GM21515 (cell line): ENCODE measurements around the gene HDAC10.

Source experiments
- ATAC-seq: cut with Tn5 transposase; IDR thresholded peaks from one replicate; pipeline ENCODE4 v1.9.1; 2021; ENCODE audit not compliant: unreplicated experiment

Gene HDAC10

DNA sequence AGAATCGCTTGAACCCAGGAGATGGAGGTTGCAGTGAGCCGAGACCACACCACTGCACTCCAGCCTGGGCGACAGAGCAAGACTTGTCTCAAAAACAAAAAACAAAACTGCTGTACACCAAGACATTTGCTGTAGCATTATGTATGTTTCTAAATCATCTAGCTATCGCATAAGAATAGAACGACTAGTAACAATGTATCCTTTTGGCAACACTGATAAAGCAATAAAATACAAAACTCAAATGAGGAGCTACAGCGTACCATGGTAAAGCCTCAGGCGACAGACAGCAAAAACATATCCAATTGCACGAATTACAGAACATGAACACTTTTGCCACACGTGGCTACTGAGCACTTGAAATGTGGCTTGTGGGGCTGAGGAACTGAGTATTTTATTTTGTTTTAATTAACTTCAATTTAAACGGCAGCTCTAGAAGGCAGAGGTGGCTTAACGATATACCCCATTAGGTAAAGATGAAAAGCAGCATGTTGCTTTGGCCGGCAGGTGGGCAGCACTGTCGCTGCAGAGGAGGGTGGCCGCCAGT lies 8.6 kb downstream of the HDAC10 start:
- no peak for ATAC-seq

DNA sequence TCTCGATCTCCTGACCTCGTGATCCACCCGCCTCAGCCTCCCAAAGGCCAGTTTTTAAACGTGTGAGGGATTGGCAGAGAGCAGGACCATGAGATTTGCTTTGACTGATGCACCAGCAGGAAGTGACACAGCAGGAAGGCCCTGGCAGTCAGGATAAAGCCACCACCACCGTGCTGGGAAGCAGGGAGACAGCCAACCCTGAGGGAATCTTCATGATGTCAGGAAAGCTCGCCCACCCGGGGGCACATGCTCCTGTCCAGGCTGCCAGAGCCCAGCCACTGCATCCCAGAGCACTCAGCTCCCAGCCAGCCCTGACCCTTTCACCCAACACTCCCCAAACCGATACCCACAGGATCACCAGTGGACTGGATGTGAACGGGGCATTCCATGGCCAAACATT lies 12.3 kb downstream of the HDAC10 start:
- ATAC-seq = no peak

DNA sequence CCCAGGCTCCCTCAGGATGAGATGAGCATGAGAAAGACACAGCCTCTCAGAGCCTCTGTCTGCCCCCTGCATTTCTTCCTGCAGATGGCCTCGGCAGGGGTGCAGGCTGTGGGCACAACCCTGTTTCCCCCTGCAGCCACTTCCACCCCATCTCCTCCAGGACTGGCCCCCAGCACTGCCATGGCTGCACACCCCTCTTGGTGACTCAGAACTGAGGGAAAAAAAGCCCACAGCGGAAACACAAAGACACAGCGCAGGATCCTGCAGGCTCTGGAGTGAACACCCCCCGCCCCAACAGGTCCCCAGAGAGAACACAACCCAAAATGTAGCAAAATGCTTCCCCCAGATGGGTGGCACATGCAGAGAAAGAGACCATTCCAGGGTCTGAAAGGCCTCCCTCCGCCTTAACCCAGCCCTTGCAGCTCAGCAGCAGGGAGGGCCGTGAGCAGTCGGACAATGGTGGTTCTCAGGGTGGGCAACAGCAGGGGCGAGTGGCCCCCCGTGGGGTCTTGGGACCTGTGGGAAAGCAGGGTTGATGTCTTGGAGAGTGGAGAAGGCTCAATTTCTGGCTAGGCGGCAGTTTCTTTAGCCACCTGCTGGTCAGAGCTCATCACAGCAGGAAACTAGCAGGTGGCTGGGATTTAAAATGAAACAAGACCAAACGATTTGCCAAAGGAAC lies 14.2 kb downstream of the HDAC10 start:
- no peak for ATAC-seq

DNA sequence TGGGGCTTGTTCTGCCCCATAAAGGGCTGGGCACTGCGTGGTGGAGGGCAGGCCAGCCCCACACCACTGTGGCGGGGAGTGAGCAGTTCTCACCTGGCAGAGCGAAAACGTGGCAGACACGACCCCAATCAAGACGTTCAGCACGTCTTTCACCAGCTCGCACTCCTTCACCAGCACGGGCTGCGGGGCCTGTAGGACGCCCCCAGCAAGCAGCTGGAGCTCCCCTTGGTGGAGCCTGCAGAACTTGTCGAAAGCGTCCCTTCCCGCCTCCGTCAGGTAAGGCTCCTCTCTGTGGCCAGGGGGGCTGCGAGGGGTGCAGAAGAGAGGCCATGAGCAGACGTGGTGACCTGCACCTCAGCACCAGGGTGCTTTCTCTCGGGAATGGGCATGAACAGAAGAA lies 17.8 kb downstream of the HDAC10 start:
- no peak for ATAC-seq

DNA sequence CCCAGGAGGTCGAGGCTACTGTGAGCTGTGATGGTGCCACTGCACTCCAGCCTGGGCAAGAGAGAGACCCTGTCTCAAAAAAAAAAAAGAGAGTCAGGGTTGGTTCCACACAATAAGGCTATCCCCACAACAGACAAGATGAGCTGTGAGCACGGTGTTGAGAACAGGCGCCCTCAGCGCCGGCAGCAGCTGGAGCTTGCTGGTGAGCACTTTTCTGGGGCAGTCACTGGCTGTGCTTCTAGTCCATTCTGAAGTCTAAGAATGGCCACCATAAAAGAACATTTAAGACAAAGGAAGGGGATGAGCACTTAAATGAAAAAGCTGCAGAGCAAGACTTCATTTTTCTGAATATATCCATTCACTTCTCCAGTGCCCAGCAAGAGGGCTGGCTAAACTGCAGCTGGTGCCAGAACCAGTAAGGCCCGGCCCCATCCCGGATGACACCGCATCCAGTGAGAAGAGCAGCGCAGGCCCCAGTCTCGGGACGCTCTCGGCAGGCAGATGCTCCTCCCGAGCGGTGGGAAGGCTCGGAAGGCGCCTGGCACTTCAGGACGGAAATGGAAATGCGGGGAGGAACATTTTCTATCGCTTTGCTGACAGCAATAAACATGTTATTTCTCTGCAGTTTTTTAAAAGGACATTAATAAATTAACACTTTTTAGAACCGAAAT lies 18.4 kb downstream of the HDAC10 start:
- no peak for ATAC-seq

DNA sequence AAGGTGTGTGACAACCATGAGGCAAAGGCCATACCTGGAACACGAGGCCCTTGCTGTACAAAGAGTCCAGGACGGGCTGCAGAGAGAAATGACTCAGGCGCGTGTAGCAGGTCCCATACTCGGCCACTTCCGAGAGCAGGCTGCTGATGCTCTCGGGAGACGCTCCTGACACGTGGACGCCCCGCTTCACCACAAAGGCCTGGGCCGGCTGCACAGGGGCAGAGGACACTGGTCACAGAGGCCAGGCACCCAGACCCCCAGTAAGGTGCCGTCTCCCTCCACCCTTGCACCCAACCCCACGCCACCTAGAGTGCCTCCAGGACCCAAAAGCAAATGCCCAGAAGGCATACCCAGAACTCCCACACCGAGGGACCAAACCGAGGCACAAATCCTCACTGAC lies 21.7 kb downstream of the HDAC10 start:
- no peak for ATAC-seq

DNA sequence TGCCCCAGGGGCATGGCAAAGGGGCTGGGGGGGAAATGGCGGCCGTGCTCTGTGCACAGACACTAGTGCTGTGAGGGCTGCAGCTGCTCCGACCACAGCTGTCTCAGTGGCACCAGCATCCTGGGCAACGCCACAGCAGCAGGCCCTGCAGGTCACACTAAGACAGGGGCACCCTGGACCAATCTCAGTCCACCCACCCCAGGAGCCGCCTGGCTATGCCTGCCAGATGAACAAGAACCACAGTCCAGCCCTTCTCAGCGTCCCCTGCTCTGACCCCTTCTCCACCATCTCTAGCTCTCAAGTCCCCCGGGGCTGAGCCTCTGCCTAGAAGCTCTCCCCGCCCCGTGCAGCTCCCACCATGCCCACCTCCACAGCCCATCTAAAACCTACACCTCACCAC lies 22.7 kb downstream of the HDAC10 start:
- no peak for ATAC-seq

DNA sequence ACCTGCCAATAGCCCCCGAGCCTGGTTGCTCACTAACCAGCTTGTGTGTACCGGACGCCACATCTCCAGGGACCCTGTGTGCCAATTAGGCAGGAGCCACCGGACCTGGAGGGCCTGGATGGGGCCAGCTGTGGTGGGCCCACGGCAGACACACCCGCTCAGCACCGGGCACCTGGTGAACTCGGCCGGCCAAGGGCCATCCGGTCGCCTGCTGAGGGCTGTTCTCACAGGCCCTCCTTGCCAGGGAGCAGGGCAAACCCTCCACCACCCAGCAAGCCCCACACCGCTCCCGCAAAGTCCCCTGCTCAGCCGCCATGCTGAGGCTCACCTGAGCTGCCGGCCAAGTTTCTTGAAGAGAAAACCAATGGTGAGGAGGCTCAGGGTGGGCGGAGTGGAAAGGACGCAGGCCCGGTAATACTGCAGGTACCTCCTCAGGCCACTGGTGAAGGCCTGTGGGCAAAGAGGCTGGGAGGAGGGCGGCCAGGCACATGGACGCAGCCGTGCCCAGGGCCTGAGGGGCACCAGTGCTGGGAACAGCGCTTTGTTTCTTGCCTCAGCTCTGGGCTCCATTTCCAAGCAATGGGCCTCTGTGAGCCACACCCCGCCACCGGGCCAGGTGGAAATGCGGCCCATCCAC lies 23.4 kb downstream of the HDAC10 start:
- ATAC-seq = no peak

DNA sequence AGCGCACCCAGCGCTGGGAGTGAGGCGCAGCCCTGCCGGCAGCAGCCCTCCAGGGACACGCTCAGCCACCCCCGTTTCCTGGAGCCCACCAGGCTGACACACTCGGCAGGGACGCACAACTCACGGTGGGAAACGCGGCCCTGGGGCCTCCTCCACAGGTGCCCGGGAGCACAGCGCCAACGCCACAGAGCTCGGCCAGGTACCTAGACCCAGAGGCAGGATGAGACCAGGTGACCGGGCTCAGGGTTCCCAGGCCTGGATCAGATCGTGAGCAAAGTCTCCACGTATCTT lies 24.2 kb downstream of the HDAC10 start:
- no peak for ATAC-seq

DNA sequence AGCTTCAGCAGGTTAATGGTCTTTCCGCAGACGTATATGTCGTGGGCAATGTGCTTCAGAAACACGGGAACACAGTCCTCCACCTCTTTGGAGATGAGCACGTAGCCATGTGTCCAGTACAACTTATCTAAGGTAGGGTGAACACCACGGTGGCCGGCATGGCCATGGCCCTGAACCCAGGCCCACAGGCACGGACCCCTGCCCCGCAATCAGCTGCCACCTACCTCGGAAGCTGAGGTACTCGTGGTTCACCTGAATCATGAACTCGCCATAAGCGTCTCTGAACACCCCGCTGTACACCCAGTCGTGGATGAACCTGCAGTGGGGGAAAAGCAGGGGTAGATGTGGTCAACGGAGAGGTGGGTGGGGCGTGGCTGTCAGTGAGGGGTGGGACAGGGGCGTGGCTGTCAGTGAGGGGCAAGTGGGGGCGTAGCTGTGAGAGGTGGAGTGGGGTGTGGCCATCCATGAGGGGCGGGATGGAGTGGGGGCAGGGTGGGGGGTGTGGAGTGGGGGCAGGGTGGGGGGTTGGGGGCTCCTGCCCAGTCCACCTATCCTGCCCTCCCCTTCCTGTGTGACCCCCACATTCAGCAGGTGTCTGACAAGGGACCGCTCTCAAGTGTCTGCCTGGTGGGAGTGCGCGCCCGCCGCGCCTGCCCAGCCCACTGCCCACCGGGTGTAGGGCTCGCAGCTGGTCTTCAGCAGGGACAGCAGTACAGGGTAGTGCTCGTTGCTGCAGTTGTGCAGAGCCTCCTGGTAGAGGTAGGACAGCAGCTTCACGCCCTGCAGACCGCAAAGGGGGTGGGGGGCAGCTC lies 24.8 kb downstream of the HDAC10 start:
- ATAC-seq = no peak

DNA sequence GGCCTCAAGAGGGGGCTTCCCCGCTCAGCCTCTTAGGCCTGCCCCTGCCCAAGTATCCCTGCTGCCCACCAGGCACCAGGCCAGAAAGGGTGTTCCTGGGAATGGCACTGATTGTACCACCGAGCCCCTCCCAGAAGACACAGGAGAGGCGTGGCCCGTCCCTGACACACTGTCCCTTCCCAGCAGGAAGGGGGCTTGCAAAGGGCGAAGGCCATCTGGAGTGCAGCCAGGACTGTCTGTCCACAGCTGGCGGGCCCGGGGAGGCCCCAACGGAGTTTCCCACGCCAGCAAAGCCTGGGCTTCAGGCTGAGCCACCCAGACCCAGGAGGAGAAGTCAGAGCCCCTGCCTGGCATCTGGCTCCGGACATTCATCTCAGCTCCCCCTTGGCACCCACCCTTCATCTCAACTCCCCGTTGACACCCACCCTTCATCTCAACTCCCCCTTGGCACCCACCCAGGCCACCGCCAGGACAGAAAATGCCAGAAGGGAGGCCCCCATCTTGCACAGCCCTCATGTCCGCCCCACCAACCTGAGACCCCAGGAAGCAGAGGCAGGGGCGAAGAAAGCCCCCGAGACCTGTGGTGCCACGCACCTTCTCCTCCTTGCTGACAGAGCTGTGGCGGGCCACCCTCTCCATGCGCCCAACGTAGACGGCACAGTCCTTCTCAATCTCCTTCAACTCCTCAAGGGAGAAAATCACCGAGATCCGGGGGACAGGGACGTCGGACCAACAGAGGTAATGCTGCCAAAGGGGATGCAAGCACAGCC lies 25.7 kb downstream of the HDAC10 start:
- ATAC-seq = no peak

DNA sequence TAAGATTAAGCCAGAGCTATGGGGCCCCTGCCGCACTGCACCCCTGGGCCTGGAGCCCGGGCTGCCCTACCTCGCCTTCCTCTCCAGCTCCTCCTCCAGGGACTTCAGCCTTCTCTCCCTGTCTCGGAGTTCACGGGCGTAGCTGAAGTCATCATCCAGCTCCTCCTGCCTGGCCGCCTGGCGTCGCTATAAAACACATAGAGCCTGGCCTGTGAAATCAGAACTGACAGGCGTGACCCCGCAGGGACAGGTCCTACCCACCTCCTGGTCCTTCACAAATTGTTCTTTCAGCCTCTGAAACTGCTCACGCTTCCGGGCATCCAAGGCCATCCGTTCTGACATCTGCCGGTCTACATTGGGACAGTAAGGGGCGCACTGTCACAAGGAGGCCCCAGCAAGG lies 27.0 kb downstream of the HDAC10 start:
- no peak for ATAC-seq

DNA sequence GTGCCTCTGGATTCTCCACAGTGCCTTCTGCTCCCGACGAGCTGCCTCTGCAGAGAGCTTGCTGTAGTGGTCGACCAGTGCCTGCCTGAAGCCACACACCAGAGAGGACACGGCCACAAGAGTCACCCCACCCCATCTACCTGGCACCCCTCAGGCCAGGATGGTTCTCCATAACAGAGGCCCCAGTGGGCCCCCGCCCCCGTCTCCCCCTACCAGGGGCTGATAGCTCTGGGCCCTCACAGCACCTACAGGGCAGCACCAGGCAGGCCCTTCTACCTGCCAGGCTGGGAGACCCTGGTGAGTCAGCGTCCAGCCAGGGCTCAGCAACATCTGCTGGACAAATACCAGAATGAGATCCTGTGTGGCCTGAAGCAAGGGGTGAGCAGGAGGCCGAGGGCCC lies 28.6 kb downstream of the HDAC10 start:
- ATAC-seq = no peak

DNA sequence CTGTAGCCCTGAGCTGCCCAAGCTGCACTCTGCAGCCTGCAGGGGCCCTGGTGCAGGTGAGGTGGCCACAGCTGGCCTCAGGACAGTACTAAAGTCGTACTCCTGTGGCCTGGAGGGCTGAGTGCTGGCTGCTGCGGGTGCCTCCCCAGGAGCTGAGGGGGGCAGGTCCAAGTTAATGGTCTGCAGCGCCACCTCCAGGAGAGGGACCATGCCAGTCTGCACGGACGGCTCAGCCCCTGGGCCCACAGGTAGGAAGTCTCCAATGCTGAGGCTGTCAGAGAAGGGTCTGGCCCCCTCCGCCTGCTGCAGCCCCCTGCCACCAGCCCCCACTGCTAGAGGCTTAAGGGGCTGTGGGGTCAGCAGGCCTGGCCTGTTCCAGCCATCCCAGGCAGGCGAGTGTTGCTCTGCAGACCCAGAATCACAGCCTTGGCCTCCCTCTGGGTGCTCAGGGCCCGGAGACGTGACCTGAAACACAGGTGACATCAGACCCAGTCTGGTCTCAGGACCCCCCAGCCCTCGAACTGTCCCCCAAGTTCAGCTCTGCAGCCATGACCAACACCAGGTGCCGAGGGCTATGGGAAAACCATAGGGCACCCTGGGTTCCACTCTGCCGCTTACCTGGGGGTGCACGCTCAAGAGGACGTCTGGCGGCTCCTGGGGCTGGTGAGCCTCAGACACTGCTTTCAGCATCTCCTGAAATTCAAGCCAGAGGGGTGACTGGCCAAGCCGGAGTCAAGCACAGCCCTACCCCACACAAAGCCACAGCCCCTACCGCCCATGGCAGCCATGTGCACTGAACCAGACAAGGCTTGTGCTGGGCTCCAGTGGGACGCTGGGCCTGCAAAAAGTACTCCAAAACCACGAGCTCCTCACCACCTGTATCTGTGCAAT lies 29.4 kb downstream of the HDAC10 start:
- no peak for ATAC-seq

DNA sequence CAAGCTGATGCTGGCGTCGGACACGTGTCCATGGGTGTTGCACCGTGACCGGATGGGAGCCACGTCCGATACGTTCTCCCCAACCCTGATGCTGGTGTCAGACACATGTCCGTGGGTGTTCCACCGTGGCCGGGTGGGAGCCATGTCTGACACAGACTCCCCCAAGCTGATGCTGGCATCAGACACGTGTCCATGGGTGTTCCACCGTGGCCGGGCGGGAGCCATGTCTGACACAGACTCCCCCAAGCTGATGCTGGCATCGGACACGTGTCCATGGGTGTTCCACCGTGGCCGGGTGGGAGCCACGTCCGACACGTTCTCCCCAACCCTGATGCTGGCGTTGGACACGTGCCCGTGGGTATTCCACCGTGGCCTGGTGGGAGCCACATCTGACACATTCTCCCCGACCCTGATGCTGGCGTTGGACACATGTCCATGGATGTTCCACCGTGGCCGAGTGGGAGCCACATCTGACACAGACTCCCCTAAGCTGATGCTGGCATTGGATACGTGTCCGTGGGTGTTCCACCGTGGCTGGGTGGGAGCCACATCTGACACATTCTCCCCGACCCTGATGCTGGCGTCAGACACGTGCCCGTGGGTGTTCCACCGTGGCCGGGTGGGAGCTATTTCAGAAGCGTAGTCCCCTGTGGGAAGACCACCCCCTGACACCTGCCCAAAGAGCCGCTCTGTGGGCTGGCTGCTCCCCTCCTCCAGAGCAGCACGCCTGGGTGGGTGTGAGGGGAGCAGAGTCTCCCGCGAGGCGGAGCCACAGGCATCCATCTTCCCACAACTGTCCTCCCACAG lies 30.3 kb downstream of the HDAC10 start:
- no peak for ATAC-seq

DNA sequence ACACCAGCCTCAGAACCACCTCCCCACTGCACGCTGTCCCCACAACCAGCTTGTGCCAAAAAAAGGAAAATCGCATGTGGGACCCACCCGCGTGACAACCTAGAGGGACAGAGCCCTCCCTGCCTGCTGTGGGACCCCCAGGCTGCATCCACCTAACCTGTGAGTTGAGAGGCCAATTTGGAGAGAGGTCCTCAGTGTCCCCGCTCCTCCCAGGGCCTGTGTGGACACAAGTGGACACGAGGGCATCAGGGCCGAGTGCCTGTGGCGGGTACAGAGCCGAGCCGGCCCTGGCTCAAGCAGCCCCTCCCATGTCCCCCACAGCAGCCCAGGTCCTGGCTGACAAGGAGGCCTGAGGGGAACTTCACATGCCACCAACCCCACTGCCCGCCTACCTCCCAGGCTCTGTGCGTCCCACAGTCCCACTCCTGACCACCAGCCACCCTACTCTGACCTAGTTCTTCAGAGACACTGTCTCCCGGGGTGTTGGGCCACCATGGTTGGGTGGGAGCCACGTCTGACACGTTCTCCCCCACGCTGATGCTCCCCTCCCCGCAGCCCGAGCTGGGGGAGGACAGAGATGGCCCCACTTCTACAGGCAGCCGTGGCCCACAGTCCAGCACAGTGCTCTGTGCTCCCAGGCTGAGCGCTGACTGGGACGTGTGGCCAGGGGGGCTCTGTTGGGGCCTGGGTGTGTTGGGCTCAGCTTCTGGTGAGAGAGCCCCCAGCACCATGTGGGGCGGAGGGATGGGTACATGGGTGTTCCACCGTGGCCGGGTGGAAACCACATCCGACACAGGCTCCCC lies 31.1 kb downstream of the HDAC10 start:
- no peak for ATAC-seq

DNA sequence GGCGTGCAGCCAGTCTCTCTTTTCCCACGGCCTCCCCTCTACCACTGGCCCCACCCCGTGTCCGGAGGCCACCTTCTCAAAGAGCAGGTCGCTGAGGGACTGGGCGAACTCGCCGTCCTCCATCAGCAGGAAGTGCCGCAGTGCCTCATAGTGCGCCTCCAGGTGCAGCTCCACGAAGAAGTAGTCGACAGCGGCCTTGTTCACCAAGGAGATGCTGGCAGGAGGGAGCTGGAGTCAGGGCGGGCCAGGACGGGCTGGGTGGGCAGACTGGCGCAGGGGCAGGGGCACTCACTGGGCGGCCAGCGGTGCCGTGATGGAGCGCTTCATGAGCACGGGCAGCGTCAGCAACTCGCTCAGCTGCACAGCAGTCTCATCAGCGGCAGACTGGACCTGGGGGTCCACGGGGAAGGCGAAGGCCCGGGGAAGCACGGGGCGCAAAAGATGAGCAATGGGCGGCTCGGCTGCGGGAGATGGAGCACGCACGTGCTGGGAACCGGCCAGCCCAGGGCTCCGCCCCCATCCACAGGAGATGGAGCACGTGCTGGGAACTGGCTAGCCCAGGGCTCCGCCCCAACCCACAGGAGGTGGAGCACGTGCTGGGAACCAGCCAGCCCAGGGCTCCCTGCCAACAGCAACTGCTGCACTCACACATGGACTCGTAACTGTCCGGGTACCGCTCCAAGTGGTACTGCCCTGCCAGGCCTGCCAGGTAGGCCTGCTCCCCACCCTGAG lies 31.9 kb downstream of the HDAC10 start:
- no peak for ATAC-seq
